Hepatocyte (in vitro differentiated cells): ENCODE results near the gene PAQR5.

Source experiments
- EZH2 ChIP-seq: fragments of 200-600 bp; sonication (generic); IDR thresholded peaks from 2 replicates; pipeline ENCODE4 v1.6.1; 2016; ENCODE audit warnings: antibody characterized with exemption, mild to moderate bottlenecking, borderline replicate concordance
- TF ChIP-seq, protein P1 (sequence below): fragments of 200-600 bp; sonication (generic); IDR thresholded peaks from 2 replicates; pipeline ENCODE4 v1.5.1; 2016; ENCODE audit warnings: antibody characterized with exemption, mild to moderate bottlenecking; ENCODE audit not compliant: poor library complexity

DNA sequence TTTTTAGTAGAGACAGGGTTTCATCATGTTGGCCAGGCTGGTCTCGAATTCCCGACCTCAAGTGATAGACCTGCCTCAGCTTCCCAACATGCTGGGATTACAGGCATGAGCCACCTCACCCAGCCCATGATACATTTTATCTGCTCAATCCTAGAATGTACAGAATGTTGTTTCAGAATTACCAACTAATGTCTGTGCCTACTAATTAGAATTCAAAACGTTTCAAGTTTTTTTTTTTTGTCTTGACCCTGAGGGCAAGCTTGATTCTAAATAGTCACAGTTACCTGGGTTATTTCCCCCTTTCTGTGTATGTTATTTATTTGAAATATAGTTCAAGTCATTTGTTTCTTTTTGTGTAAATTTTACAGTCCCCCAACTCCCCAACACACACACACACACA lies 110.1 kb downstream of the PAQR5 start:
- TF ChIP-seq, protein P1, sequence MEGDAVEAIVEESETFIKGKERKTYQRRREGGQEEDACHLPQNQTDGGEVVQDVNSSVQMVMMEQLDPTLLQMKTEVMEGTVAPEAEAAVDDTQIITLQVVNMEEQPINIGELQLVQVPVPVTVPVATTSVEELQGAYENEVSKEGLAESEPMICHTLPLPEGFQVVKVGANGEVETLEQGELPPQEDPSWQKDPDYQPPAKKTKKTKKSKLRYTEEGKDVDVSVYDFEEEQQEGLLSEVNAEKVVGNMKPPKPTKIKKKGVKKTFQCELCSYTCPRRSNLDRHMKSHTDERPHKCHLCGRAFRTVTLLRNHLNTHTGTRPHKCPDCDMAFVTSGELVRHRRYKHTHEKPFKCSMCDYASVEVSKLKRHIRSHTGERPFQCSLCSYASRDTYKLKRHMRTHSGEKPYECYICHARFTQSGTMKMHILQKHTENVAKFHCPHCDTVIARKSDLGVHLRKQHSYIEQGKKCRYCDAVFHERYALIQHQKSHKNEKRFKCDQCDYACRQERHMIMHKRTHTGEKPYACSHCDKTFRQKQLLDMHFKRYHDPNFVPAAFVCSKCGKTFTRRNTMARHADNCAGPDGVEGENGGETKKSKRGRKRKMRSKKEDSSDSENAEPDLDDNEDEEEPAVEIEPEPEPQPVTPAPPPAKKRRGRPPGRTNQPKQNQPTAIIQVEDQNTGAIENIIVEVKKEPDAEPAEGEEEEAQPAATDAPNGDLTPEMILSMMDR: no peak
- TF ChIP-seq EZH2: no peak
